NK-92 (cell line): ENCODE data around the gene TBCA.
"Not testable (repeated sequence)": the region's sequence is repeated elsewhere in the genome, so short reads cannot be mapped to it uniquely, and the experiment has no call there.

Experiments
- DNase-seq: peaks from one replicate; lab custom pipeline; 2025; ENCODE audit not compliant: unreplicated experiment; lab: John Stamatoyannopoulos, UW

Gene TBCA

DNA sequence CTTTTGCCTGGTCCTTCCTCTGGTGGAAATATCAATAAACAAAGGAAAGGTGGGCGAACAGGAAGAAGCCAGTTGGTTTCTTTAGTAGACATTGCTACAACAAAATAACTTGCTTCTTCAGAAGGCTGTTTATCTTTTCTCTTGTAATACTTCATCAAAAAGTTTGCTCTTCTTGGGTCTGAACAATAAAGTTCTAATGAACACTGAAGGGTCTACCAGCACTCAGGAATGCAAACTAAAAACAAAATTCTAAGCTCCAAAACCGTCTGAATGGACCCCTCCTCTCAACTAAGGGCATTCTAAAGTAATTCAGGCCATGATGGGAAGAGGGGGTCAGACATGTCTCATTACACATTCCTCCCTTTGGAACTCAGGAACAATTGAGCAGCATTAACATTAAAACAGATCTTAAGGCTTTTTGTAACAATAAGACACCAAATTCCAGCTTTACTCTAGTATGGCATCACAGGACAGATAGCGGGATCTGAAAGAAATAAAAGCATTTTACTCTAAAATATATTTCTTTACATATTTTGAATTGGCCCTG is 2.3 kb downstream of the TBCA start:
- no peak for DNase-seq

DNA sequence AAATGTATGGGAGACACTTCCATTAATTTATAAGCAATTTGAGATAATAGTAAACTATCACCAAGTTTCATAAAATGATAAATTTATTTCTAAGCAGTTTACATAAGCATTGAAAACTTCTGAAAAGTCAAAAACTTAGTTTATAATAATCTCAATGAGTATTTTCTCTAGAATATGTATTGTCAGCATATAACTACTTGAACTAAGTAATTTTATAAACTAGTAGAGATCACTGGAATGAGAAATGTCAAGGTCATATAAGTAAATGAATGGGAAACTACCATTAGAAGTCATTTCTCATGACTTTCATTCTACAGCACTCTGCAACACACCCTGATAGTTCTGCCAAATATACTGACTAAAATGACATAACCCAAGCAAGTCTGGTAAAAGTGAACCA is 3.4 kb downstream of the TBCA start:
- no peak for DNase-seq

DNA sequence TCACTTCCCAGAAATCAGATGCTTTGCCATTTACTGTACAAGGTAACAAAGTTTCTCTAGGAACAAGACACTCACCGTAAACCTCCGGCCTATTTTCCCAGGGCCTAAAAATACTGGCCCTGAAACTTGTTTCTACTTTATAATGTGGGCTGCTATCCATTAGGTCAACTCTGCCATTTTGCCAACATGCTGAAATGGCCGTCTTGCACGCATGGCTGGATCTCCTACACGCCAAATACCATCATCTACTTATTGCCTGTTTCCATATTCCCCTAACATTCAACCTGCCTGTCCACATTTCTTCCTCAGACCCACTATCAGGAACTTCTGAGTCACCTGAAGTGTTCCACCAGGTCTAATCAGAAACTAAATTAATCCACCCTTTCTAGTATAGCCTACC is 4.7 kb downstream of the TBCA start:
- no peak for DNase-seq

DNA sequence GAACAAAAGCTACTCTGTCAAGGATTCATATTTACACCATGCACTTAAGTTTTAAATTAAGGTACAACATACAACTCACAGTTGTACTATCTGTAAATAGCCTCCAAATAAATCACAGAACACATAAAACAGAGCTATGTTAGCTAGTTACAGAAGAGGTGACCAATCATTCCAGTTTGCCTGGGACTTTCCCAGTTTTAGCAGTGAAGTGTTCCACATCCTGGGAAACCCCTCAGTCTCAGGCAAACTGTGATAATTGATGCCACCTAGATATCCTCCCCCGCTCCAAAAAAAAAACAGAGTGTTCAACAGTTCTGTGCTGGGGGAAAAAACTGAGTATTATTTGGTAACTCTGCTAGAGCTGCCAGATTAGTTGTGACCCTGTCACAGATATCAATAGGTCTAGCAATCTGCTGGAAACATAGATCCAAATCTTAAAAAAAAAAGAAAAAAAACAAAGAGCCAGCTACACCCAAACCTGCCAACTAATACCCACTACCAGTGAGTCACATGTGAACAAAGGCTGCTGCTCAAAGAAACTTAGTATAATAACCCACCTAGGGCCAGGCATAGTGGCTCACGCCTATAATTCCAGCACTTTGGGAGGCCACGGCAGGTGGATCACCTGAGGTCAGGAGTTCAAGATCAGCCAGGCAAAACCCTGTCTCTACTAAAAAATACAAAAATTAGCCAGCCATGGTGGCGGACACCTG is 5.7 kb downstream of the TBCA start:
- DNase-seq = no peak

DNA sequence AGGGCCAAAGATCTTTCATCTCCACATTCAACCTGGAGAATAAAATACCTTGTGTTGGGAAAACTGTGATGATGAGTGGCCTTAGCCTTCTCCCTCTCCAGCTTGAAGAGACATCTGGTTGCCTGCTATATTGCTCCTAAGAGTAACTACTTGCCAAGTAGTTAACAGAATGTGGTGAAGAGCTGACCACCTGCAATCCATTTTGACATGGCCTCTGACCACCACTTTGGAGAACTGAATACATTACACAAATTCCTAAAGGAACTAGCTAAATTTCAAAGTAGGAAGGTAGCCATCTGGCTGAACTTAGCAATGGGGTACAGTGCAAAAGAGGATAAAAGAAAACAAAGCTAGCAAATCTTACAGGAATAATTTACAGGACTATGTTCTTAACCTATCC is 7.2 kb downstream of the TBCA start:
- no peak for DNase-seq

DNA sequence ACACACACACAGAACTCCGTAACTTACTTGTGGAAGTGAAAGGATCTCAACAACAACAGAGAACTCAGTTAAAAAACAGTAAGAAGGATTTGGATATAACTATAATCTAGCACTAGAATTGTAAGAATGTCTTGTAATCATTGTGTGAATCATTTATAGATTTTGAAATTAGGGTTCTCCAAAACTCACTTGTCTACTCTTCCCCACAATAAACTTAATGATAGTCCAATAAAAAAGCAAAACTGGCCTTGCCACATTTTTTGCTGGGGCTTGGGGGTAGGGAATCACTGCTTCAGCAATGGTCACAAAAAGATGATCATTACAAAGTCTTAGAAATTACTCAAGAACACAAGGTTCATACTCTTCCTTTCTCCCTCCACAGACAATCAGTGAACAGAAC is 8.8 kb downstream of the TBCA start:
- DNase-seq = no peak

DNA sequence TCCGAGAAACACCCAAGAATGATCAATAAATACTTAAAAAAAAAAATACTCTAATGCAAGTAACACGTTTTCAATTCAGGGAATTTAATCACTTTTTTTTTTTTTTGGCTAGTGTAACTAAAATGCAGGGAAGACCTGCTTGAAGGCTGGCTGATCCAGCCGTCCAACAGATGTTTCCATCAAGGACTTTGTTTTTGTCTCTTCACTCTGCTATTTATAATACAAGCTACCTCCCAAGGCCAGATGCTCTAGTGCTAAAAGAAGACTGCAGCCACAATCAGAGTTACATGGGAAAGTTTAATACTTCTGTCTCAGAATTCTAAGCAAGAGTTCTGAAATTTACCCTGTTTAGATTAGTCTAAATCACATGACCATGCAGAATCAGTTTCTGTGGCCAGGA is 14.5 kb downstream of the TBCA start:
- no peak for DNase-seq

DNA sequence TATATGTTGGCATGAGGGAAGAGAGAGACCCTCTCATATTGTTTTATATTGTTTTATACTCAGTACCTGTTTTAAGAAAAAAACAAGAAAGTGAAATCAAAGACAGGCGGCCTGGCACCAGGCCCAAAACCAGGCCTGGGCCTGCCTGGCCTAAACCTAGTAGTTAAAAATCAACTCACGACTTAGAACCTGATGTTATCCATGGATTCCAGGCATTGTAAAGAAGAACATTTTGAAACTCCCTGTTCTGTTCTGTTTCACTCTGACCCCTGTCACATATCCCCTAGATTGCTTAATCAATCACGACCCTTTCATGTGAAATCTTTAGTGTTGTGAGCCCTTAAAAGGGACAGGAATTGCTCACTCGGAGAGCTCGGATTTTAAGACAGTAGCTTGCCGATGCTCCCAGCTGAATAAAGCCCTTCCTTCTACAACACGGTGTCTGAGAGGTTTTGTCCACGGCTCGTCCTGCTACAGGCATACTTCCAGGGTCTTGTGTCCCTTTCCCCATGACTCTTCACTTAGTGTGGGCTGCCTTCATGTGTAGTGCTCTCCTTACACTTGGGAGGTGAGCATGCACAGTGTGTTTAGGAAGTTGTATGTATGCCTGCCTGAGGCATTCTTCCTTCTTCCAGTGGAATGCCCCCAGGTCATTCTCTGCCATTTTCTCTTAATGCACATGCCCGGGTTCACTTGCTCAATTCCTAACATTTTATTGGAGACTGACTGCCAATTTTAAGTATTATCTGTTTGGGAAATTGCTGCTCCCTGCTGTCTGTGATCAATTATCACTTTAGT is 17.8 kb downstream of the TBCA start:
- DNase-seq = no peak

DNA sequence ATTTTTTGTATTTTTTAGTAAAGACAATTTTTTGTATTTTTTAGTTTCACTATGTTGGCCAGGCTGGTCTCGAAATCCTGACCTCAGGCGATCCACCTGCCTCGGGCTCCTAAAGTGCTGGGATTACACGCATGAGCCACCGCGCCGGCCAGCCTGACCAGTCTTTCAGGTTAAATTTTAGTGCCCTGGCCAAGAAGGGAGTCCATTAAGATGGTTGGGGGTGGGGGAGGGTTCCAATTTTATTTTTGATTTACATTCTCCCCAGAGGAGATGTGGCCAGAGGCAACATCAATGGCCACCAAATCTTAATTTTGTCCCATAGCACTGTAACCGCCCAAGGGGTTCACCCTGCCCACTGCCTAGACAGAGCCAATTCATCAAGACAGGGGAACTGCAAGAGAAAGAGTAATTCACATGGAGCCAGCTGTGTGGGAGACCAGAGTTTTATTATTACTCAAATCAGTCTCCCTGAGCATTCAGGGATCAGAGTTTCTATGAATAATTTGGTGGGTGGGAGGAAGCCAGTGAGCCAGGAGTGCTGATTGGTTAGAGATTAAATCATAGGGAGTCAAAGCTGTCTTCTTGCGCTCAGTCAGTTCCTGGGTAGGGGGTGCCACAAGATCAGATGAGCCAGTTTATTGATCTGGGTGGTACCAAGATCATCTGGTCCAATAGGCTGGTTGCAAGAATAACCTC is 24.7 kb downstream of the TBCA start:
- no peak for DNase-seq

DNA sequence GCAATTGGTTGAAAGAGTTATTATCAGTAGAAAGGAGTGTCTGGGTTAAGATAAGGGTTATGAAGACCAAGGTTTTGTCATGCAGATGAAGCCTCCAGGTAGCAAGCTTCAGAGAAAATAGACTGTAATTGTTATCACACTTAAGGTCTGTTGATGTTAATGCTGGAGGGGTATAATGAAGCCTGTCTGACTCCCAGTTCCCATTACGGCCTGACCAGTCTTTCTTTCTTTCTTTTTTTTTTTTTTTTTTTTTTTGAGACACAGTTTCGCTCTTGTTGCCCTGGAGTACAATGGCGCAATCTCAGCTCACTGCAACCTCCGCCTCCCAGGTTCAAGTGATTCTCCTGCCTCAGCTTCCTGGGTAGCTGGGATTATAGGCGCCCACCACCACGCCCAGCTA is 25.2 kb downstream of the TBCA start:
- DNase-seq = not testable (repeated sequence)

DNA sequence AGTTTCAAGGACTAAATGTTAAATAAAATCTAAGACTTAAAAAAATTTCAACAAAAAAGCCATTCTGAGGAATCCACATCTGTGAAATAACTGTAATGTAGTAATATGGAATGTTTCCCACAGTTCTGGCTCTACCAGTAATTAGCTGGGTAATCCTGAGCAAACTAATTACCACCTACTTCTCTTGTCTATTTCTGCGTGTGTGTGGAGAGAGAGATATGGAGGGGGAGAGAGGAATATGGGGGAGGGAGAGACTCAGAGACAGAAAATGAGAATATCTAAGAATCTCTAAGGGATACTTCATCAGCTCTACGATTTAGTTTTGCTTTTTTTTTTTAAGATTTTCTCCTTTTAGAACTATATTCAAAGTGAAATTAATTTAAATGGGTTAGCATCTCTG is 28.0 kb downstream of the TBCA start:
- no peak for DNase-seq

DNA sequence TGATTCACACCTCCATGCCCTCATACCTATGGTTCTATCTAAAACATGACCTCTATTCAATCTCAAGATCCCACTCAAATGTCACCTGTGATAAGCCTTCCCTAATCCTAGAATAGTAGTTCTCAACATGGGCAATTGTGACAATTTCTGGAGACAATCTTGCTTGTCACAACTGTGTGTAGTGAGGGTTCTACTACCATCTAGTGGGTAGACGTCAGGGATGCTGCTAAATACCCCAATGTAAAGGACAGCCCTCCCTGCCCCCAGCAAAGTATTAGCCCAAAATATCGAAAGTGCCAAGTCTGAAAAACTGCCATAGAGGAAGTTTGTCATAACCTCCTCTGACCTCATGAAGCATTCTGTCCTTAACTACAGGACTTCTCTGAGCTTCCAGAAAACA is 32.0 kb downstream of the TBCA start:
- DNase-seq = no peak

DNA sequence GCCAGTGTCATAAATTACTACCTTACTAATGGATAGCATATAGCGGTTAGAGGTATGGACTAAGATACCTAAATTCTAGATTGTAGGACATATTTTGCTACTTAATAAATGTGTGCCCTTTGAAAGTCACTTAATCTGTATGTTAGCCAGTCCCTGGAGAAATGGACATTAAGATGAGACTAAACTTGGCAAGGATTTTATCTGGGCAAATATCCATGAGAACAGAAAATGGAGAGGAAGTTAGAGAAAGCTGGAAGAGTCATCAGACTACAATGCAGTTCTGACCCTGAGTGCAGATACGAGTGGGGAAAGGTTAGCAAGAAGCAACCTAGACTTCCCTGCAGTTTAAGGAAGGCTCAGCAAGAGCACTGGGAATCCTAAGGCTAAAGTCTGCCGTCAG is 33.0 kb downstream of the TBCA start:
- no peak for DNase-seq

DNA sequence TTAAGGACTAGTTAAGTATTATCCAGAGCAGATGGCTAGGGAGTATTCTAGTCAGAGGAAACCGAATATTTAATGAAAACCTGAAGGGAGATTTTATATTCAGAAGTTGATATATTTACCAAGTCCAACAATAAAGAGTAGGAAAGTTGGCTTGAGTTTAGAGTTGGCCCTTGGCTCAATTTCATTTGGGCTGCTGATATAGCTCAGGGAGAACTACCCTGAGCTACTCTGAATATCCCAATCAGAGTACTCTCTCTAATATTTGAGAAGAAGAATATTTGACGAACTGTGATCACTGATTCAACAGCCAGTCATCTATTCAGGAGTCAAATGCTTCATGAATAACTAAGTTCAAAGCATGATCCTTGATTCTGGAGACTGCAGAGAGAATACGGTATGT is 34.5 kb downstream of the TBCA start:
- DNase-seq = no peak

DNA sequence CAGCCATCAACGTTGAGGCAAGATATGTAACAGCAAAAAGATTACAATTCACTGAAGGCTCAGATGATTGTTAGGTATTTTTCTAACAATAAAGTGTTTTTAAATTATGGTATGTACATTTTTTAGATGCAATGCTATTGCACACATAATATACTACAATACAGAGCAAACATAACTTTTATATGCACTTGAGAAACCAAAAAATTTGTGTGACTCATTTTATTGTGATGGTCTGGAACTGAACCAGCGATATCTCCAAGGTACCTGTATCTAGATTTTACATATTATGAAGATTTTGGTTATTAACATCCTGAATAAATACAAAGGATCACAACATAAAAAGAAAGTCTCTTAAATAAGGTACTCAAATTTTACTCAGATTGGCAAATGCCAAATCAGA is 41.3 kb downstream of the TBCA start:
- no peak for DNase-seq

DNA sequence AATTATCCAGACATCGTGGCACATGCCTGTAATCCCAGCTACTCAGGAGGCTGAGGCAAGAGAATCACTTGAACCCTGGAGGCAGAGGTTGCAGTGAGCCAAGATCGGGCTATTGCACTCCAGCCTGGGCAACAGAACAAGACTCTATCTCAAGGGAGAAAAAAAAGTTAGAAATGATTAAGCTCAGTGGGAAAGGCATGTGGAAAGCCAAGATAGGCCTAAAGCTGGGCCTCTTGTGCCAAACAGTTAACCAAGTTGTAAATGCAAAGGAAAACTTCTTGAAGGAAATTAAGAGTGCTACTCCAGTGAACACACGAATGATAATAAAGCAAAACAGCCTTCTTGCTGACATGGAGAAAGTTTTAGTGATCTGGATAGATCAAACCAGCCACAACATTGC is 43.0 kb downstream of the TBCA start:
- no peak for DNase-seq

DNA sequence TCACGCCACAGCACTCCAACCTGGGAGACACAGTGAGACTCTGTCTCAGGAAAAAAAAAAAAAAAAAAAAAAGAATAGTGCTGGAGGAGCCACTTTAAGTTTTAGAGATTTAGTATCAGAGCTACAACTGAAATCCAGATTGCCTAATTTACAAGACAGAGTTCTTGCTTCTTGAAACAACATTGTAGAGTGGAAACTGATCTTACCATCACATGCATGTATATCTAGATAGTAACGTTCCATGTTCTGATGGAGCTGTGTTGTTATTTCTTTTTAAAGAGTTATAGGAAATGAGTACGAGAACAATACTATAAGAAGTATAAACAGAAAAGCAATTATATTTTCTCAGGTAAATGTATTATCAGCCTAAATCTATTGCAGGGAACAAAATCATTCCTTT is 48.9 kb downstream of the TBCA start:
- no peak for DNase-seq

DNA sequence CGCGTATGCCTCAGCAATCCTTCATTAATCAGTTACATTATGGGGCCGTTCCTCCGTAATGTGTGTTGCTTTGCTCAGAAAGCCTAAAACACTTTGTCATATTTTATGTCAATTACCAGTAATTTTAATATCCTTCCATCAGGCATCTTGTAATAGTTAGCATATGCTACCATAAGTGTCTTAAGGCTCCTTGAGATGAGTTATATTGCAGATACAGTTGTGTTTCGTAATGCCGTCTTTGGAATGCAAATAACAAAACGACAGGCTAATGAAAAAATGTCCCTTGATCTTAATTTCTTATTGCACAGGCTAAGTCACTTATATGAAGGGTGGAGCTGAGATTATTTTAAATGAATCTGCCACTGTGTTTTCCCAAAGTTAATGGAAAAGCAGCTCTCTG is 50.5 kb downstream of the TBCA start:
- DNase-seq = no peak

DNA sequence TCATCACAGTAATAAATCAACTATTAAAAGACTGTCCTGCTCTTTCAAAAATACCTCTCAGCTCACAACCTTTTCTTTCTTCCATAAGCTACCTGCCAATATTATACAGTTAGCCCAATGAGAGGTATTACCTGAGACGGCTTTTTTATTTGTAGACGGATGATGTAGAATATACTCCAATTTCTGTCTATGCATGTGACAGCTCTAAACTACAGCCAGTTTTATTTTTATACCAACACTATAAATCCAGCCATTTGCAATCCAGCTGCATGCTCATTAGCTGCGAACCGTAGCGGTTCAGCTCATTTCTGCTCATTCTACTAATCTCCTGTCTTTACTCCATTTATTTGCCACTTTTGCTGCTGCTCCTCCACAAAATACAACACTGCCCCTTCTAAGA is 51.2 kb downstream of the TBCA start:
- DNase-seq = no peak

DNA sequence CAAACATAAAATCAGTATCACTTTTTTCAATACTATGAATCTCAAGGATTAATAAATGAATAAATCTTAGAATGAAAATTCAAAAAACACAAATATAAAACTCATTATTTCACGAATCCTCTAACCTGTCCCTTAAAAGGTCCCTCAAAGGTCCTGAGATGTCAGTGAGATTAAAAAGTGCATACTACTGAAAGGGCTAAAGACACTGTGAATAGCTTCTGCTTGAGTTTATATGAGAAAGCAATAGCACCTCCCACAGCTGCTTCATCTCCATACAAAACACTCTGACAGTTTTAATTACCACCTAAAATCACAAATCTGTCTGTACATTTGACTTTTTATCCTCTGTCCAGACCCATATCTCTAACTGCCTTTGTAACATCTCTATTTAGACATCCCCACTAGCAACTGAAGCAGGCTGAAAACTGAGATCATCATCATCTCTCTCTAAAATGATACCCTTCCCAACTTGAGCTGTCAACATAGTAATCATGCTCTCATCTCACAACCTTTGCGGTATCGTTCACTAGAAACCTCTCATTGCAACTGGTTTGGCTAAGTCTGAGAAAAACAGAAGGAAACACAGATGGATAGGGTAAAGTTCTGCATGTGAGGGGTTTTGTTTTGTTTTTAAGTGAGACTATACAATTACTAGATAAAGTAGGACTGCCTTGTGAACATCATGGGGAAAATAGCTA is 56.3 kb downstream of the TBCA start:
- DNase-seq = no peak

DNA sequence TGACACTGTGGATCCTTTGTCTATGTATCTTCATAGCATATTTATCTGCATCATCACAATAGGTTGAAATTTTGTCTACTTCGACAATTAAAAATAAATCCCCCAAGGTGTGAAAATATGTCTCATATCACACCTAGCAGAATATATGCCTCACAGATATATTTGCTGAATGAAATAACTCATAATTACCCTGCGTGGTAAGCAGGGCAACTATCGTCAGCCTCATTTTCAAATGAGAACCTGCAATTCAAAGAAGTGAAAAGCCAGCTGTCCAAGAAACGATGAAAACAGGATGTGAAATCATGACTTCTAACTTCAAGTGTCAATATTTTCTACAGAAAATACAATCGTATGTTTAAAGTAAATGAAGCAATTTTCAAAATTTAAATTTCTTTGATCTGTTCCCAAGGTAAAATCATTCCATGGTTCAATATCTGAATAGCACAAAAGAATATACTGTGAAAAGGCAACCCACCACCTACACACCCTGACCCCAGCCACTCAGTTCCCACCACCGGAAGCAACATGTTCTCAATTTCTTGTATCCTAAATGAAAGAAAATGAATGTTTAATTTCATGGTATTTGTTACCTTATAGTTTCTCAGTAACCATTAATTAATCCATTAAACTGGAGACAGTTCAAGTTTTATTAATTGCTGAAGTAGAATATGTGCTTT is 57.1 kb downstream of the TBCA start:
- DNase-seq = no peak
